ENCODE data around the gene MAPK10.

Gene MAPK10

GRCh38 chr4:86359944-86360478 is at the start of gene MAPK10:
Gene MAPK10 (minus strand): TSS chr4:86360053.
- DNase-seq (ENCODE audit: low spot score): peak; percentile 2

- no peak for DNase-seq (ENCODE audit: low spot score)
Measured at GRCh38 chr4:86403575-86403974, 43.7 kb upstream of the MAPK10 start.

GRCh38 chr4:86401826-86402225 is 42.0 kb upstream of the MAPK10 start:
- no peak for DNase-seq (ENCODE audit: low spot score)

GRCh38 chr4:86400216-86400615 is 40.4 kb upstream of the MAPK10 start:
- DNase-seq (ENCODE audit: low spot score): no peak

GRCh38 chr4:86398187-86398586 is 38.3 kb upstream of the MAPK10 start:
- no peak for DNase-seq (ENCODE audit: low spot score)

- no peak for DNase-seq (ENCODE audit: low spot score)
Measured at GRCh38 chr4:86393749-86394148, 33.9 kb upstream of the MAPK10 start.

GRCh38 chr4:86389664-86390063 is 29.8 kb upstream of the MAPK10 start:
- DNase-seq (ENCODE audit: low spot score): no peak

GRCh38 chr4:86388252-86388651 is 28.4 kb upstream of the MAPK10 start:
- no peak for DNase-seq (ENCODE audit: low spot score)

- no peak for DNase-seq (ENCODE audit: low spot score)
Measured at GRCh38 chr4:86386817-86387415, 27.1 kb upstream of the MAPK10 start.

GRCh38 chr4:86386201-86386600 is 26.3 kb upstream of the MAPK10 start:
- DNase-seq (ENCODE audit: low spot score): no peak

- DNase-seq (ENCODE audit: low spot score): no peak
Measured at GRCh38 chr4:86381431-86381830, 21.6 kb upstream of the MAPK10 start.

- DNase-seq (ENCODE audit: low spot score): no peak
Measured at GRCh38 chr4:86380181-86380724, 20.4 kb upstream of the MAPK10 start.

- DNase-seq (ENCODE audit: low spot score): no peak
Measured at GRCh38 chr4:86376850-86377249, 17.0 kb upstream of the MAPK10 start.

- DNase-seq (ENCODE audit: low spot score): no peak
Measured at GRCh38 chr4:86368433-86368832, 8.6 kb upstream of the MAPK10 start.

- no peak for DNase-seq (ENCODE audit: low spot score)
Measured at GRCh38 chr4:86367577-86367976, 7.7 kb upstream of the MAPK10 start.

- DNase-seq (ENCODE audit: low spot score): no peak
Measured at GRCh38 chr4:86366920-86367319, 7.1 kb upstream of the MAPK10 start.

GRCh38 chr4:86362510-86362909 is 2.7 kb upstream of the MAPK10 start:
- DNase-seq (ENCODE audit: low spot score): no peak

- no peak for DNase-seq (ENCODE audit: low spot score)
Measured at GRCh38 chr4:86358257-86358656, 1.6 kb downstream of the MAPK10 start.

- no peak for DNase-seq (ENCODE audit: low spot score)
Measured at GRCh38 chr4:86357608-86358007, 2.2 kb downstream of the MAPK10 start.

GRCh38 chr4:86356425-86357210 is 3.2 kb downstream of the MAPK10 start:
- DNase-seq (ENCODE audit: low spot score): no peak

GRCh38 chr4:86354390-86354789 is 5.5 kb downstream of the MAPK10 start:
- no peak for DNase-seq (ENCODE audit: low spot score)

- DNase-seq (ENCODE audit: low spot score): no peak
Measured at GRCh38 chr4:86346320-86346719, 13.5 kb downstream of the MAPK10 start.

- no peak for DNase-seq (ENCODE audit: low spot score)
Measured at GRCh38 chr4:86344127-86344526, 15.7 kb downstream of the MAPK10 start.

Measured in SW480 (cell line).